H1 (cell line): ENCODE measurements around the gene PTH2R. TPM values are rescaled to one million over a fixed set of nuclear protein-coding genes. Genes with fewer than 3 reads are reported as not detected.

Experiments
- CTCF ChIA-PET: fragments of 300-600 bp; sonication (Branson Sonifier 250); formaldehyde crosslinking; loops from one replicate; lab custom pipeline; 2021; ENCODE audit not compliant: partially characterized antibody; lab: Charles Lee
- POLR2A ChIA-PET: fragments of 300-600 bp; sonication (Branson Sonifier 250); formaldehyde crosslinking; loops from one replicate; lab custom pipeline; 2021; ENCODE audit warnings: inconsistent platforms; ENCODE audit not compliant: partially characterized antibody; lab: Charles Lee
- DNase-seq, 2 experiments: peaks; one replicate each; pipeline versions ENCODE4 v3.0.0 to v3.0.0-alpha.2; 2010 to 2022; ENCODE audit warnings: low spot score in 2 of 2, low read depth in 1 of 2, mixed read lengths in 1 of 2
- FAIRE-seq: peaks from 2 replicates; lab custom pipeline; 2011; peaks lifted over from hg19 to GRCh38; lab: Jason Lieb, UNC
- H2AFZ ChIP-seq: 2 replicates; pipeline ENCODE4 v1.8.1; 2012; ENCODE audit warnings: low read length, inconsistent platforms
- H2AK5ac ChIP-seq: 2 replicates; pipeline ENCODE4 v1.6.1; 2013; ENCODE audit warnings: low read depth, low read length
- H2BK120ac ChIP-seq: replicated peaks from 2 replicates; pipeline ENCODE3; 2013; ENCODE audit warnings: low read depth, low read length, inconsistent platforms
- H2BK12ac ChIP-seq: 2 replicates; pipeline ENCODE4 v1.6.1; 2013; ENCODE audit warnings: low read depth, low read length
- H2BK15ac ChIP-seq: 2 replicates; pipeline ENCODE4 v1.6.1; 2013; ENCODE audit warnings: low read length
- H2BK20ac ChIP-seq: 2 replicates; pipeline ENCODE4 v1.6.1; 2013; ENCODE audit warnings: low read length
- H2BK5ac ChIP-seq: 2 replicates; pipeline ENCODE4 v1.6.1; 2013; ENCODE audit warnings: low read depth, low read length
- H3K14ac ChIP-seq: 2 replicates; pipeline ENCODE4 v1.6.1; 2013; ENCODE audit warnings: inconsistent platforms; ENCODE audit not compliant: insufficient read length
- H3K18ac ChIP-seq: 2 replicates; pipeline ENCODE4 v1.6.1; 2013; ENCODE audit warnings: low read length; ENCODE audit errors: extremely low read depth
- H3K23ac ChIP-seq: 2 replicates; pipeline ENCODE4 v1.6.1; 2013; ENCODE audit warnings: inconsistent platforms; ENCODE audit not compliant: insufficient read length
- H3K23me2 ChIP-seq: 2 replicates; pipeline ENCODE4 v1.6.1; 2013; ENCODE audit warnings: low read depth, low read length
- H3K27ac ChIP-seq: 2 replicates; pipeline ENCODE4 v1.6.1; 2011; ENCODE audit warnings: low read depth, low read length, inconsistent platforms
- H3K27me3 ChIP-seq, 4 experiments: replicated peaks in 1 of 4; 1 replicate in 1 of 4; 2 replicates in 3 of 4; pipeline versions ENCODE4 v1.6.1 to v1.8.1; 2011 to 2013; ENCODE audit warnings: low read length in 3 of 4, mild to moderate bottlenecking in 3 of 4, inconsistent platforms in 2 of 4, mixed read lengths in 2 of 4, moderate library complexity in 1 of 4; ENCODE audit not compliant: control insufficient read depth in 3 of 4, insufficient read depth in 3 of 4; ENCODE audit errors: extremely low read depth in 1 of 4
- H3K36me3 ChIP-seq, 4 experiments: 2 replicates each; pipeline versions ENCODE4 v1.6.1 to v1.8.1; 2011 to 2013; ENCODE audit warnings: mild to moderate bottlenecking in 4 of 4, low read length in 3 of 4, moderate library complexity in 2 of 4, control low read depth in 1 of 4, inconsistent platforms in 1 of 4; ENCODE audit not compliant: insufficient read depth in 4 of 4, control insufficient read depth in 2 of 4
- H3K4ac ChIP-seq: replicated peaks from 2 replicates; pipeline ENCODE3; 2013; ENCODE audit warnings: low read length, low read depth, mixed read lengths, inconsistent platforms; ENCODE audit not compliant: insufficient read length
- H3K4me1 ChIP-seq, 4 experiments: replicated peaks in 1 of 4; 1 replicate in 1 of 4; 2 replicates in 3 of 4; pipeline versions ENCODE4 v1.6.1 to v1.8.1; 2011 to 2013; ENCODE audit warnings: low read length in 3 of 4, inconsistent platforms in 2 of 4, mixed read lengths in 1 of 4; ENCODE audit not compliant: insufficient read depth in 4 of 4, control insufficient read depth in 3 of 4
- H3K4me2 ChIP-seq, 2 experiments: 2 replicates each; pipeline versions ENCODE4 v1.6.1 to v1.8.1; 2011 to 2013; ENCODE audit warnings: low read depth in 2 of 2, low read length in 2 of 2, control low read depth in 1 of 2, inconsistent platforms in 1 of 2, mild to moderate bottlenecking in 1 of 2; ENCODE audit not compliant: insufficient read depth in 1 of 2
- H3K4me3 ChIP-seq, 4 experiments: fragments of 200-600, 300-600 bp in 1 of 4; sonication (generic), shearing (Covaris generic), sonication (Bioruptor Twin) in 1 of 4; 2 replicates each; pipeline versions ENCODE4 v1.5.1 to v1.8.1; 2011 to 2016; ENCODE audit warnings: low read length in 4 of 4, low read depth in 3 of 4, control low read depth in 2 of 4, inconsistent platforms in 2 of 4, mild to moderate bottlenecking in 2 of 4, mixed read lengths in 1 of 4, moderate library complexity in 1 of 4; ENCODE audit not compliant: insufficient read depth in 2 of 4; ENCODE audit errors: extremely low read depth in 1 of 4
- H3K56ac ChIP-seq: replicated peaks from 2 replicates; pipeline ENCODE3; 2013; ENCODE audit warnings: low read depth, mild to moderate bottlenecking, mixed read lengths, low read length, inconsistent platforms; ENCODE audit not compliant: insufficient read length
- H3K79me1 ChIP-seq: 2 replicates; pipeline ENCODE4 v1.6.1; 2013; ENCODE audit warnings: low read depth, low read length, control low read depth
- H3K79me2 ChIP-seq, 2 experiments: 2 replicates each; pipeline versions ENCODE4 v1.6.1 to v1.8.1; 2012 to 2013; ENCODE audit warnings: low read length in 2 of 2, mild to moderate bottlenecking in 2 of 2, inconsistent platforms in 1 of 2; ENCODE audit not compliant: insufficient read depth in 2 of 2, control insufficient read depth in 1 of 2
- H3K9ac ChIP-seq, 4 experiments: replicated peaks in 1 of 4; 1 replicate in 1 of 4; 2 replicates in 3 of 4; pipeline versions ENCODE4 v1.6.1 to v1.8.1; 2011 to 2013; ENCODE audit warnings: low read depth in 3 of 4, low read length in 3 of 4, control low read depth in 2 of 4, mild to moderate bottlenecking in 2 of 4, moderate library complexity in 2 of 4, inconsistent platforms in 1 of 4; ENCODE audit errors: extremely low read depth in 1 of 4
- H3K9me3 ChIP-seq, 2 experiments: 2 replicates each; pipeline versions ENCODE4 v1.6.1 to v1.8.1; 2012 to 2013; ENCODE audit warnings: mild to moderate bottlenecking in 2 of 2, moderate library complexity in 2 of 2, control low read depth in 1 of 2, inconsistent platforms in 1 of 2, low read depth in 1 of 2, low read length in 1 of 2, mixed read lengths in 1 of 2; ENCODE audit not compliant: insufficient read depth in 2 of 2
- H4K20me1 ChIP-seq, 2 experiments: replicated peaks in 1 of 2; 2 replicates each; pipeline versions ENCODE3 to v1.8.1; 2011 to 2013; ENCODE audit warnings: inconsistent platforms in 2 of 2, low read length in 2 of 2, mild to moderate bottlenecking in 1 of 2; ENCODE audit not compliant: insufficient read depth in 2 of 2, control insufficient read depth in 1 of 2
- H4K5ac ChIP-seq: 2 replicates; pipeline ENCODE4 v1.6.1; 2013; ENCODE audit warnings: low read length, low read depth, mixed read lengths, inconsistent platforms; ENCODE audit not compliant: insufficient read length
- H4K8ac ChIP-seq: 2 replicates; pipeline ENCODE4 v1.8.0; 2013; ENCODE audit warnings: mild to moderate bottlenecking, moderate library complexity, low read length, inconsistent platforms; ENCODE audit not compliant: insufficient read depth; ENCODE audit errors: extremely low read depth
- H4K91ac ChIP-seq: replicated peaks from 2 replicates; pipeline ENCODE3; 2013; ENCODE audit warnings: low read length, mixed read lengths, inconsistent platforms; ENCODE audit not compliant: insufficient read length
- CBX5 ChIP-seq: fragments of 300-800, 300-1000 bp; sonication (generic); IDR thresholded peaks from 2 replicates; pipeline ENCODE4 v1.7.1; 2016; ENCODE audit warnings: antibody characterized with exemption, low read length, low read depth
- CEBPB ChIP-seq: IDR thresholded peaks from 2 replicates; pipeline ENCODE4 v1.6.1; 2012; ENCODE audit warnings: low read depth, low read length
- CHD2 ChIP-seq: IDR thresholded peaks from 2 replicates; pipeline ENCODE4 v1.6.1; 2012; ENCODE audit warnings: low read length, improper control_type of control experiment
- EZH2 ChIP-seq: fragments of 200-600 bp; sonication (generic); IDR thresholded peaks from 2 replicates; pipeline ENCODE4 v1.7.1; 2012; ENCODE audit warnings: low read depth, mild to moderate bottlenecking, moderate library complexity, low read length, inconsistent platforms; ENCODE audit not compliant: severe bottlenecking
- GABPA ChIP-seq: IDR thresholded peaks from 2 replicates; pipeline ENCODE4 v1.6.1; 2011; ENCODE audit warnings: mild to moderate bottlenecking, low read length, moderate library complexity, borderline replicate concordance; ENCODE audit not compliant: insufficient read depth
- HDAC6 ChIP-seq: IDR thresholded peaks from one replicate; pipeline ENCODE4 v1.7.1; 2012; ENCODE audit warnings: low read depth, mild to moderate bottlenecking, inconsistent platforms, low read length, moderate library complexity
- MAX ChIP-seq: IDR thresholded peaks from 2 replicates; pipeline ENCODE4 v1.6.1; 2012; ENCODE audit warnings: inconsistent platforms
- RAD21 ChIP-seq, 2 experiments: IDR thresholded peaks in 1 of 2; conservative IDR thresholded peaks in 1 of 2; 2 replicates each; pipeline ENCODE4 v1.6.1; 2011; ENCODE audit warnings: low read depth in 2 of 2, low read length in 2 of 2, improper control_type of control experiment in 1 of 2, inconsistent platforms in 1 of 2, mild to moderate bottlenecking in 1 of 2, moderate library complexity in 1 of 2
- RBBP5 ChIP-seq: IDR thresholded peaks from 2 replicates; pipeline ENCODE4 v1.7.1; 2012; ENCODE audit warnings: low read depth, mild to moderate bottlenecking, inconsistent platforms, low read length, moderate library complexity, borderline replicate concordance
- WGBS, 2 experiments: shearing (Covaris generic) in 1 of 2; methylation state at CpG; one replicate each; pipeline versions ENCODE4 v1.1.6 to v1.1.7; 2013 to 2015; ENCODE audit warnings: low lambda C conversion rate in 2 of 2, mixed read lengths in 2 of 2, inconsistent platforms in 1 of 2, low coverage in 1 of 2, missing lambda C conversion rate in 1 of 2; ENCODE audit not compliant: insufficient replicate concordance in 2 of 2, insufficient coverage in 1 of 2, insufficient read length in 1 of 2; ENCODE audit errors: extremely low coverage in 1 of 2, missing lambda C conversion rate in 1 of 2; 5-methylcytosine and 5-hydroxymethylcytosine counted together
- polyA plus RNA-seq, 7 experiments: library from polyadenylated mRNA; depleted of rRNA in 3 of 7; stranded (reverse) in 5 of 7; unstranded in 2 of 7; fragments of >200 nt in 5 of 7; fragments of 200-250 nt in 2 of 7; gene quantifications; 1 replicate in 5 of 7; 2 replicates in 1 of 7; 4 replicates in 1 of 7; pipeline versions ENCODE4 v1.2.1 to v1.2.3, GENCODE V29; 2011 to 2013; ENCODE audit warnings: missing spikeins in 2 of 7, mixed read lengths in 2 of 7
- total RNA-seq: library from RNA; stranded (reverse); fragmentation: NEBNext Ultra II Directional; extraction: Animal tissue kit (Norgen Biotek cat#: 25700); gene quantifications from 2 replicates; pipeline ENCODE4 v1.2.1, GENCODE V29; 2021

PTH2R gene
- total and polyA plus RNA-seq, 2 of the 8 experiments (the other 6 are each of a cell fraction or from before 2014, with no cell fraction given), result 0.19 to 0.38 TPM

GRCh38 chr2:208384637-208385036 lies 22.0 kb upstream of the PTH2R start:
- no peak overlapping the region for H3K23ac ChIP-seq
- H4K8ac ChIP-seq, result no peak overlapping the region
- H3K9ac ChIP-seq, result no peak overlapping the region
- H2BK20ac ChIP-seq, result no peak overlapping the region
- 82% methylated on average over 4 of the region's 4 CpGs; no CpG with 5 or more reads in 1 of the 2 experiments for WGBS, 2 experiments
- no peak overlapping the region for H2BK5ac ChIP-seq
- DNase-seq (no peak), FAIRE-seq (no peak)
- no peak overlapping the region for H2BK15ac ChIP-seq
- no peak overlapping the region for H2AFZ ChIP-seq
- no peak overlapping the region for H4K91ac ChIP-seq
- H2AK5ac ChIP-seq, result no peak overlapping the region
- no peak overlapping the region for H3K4ac ChIP-seq
- H3K27me3 ChIP-seq, result no peaks in the 10 kb centered on the region
- no peaks in the 10 kb centered on the region for H3K9me3 ChIP-seq
- no peaks in the 10 kb centered on the region for H4K20me1 ChIP-seq
- H3K36me3 ChIP-seq, result no peaks in the 10 kb centered on the region; a peak in 1 of 8 replicates
- no peak overlapping the region for H3K14ac ChIP-seq
- H3K4me3 ChIP-seq, result no peak overlapping the region
- no peak overlapping the region for H4K5ac ChIP-seq
- H3K56ac ChIP-seq, result no peak overlapping the region
- no peaks in the 10 kb centered on the region for H3K4me1 ChIP-seq
- no peak overlapping the region for H3K18ac ChIP-seq
- CTCF ChIA-PET, result no interaction called here
- no peaks in the 10 kb centered on the region for H3K79me2 ChIP-seq
- no peaks in the 10 kb centered on the region for H3K23me2 ChIP-seq
- H2BK120ac ChIP-seq, result no peak overlapping the region
- no peak overlapping the region for H3K4me2 ChIP-seq
- POLR2A ChIA-PET, result no interaction called here
- H2BK12ac ChIP-seq, result no peak overlapping the region
- H3K79me1 ChIP-seq, result no peaks in the 10 kb centered on the region
- no peak overlapping the region for H3K27ac ChIP-seq
- TF ChIP-seq GABPA (no peak), RAD21 (IDR thresholded peaks at IDR 0.05 in 1 of 2, conservative IDR thresholded peaks at IDR 0.05 in 1 of 2; ENCODE audit: low read depth in 2 of 2, low read length in 2 of 2) (no peak), EZH2 (no peak), HDAC6 (no peak), CEBPB (no peak), MAX (no peak), CHD2 (no peak), CBX5 (no peak), RBBP5 (no peak)
